ENCODE measurements around the gene KIF13A.
"Not testable (repeated sequence)": the region's sequence is repeated elsewhere in the genome, so short reads cannot be mapped to it uniquely, and the experiment has no call there.

The KIF13A gene

GRCh38 chr6:17842934-17843821 is 144.3 kb downstream of the KIF13A start:
- DNase-seq = no peak

GRCh38 chr6:17842014-17842776 is 145.2 kb downstream of the KIF13A start:
- no peak for DNase-seq

- no peak for DNase-seq
These were observed 147.8 kb downstream of the KIF13A start for GRCh38 chr6:17839513-17840223.

GRCh38 chr6:17836293-17836692 is 151.1 kb downstream of the KIF13A start:
- no peak for DNase-seq

GRCh38 chr6:17835784-17836183 is 151.7 kb downstream of the KIF13A start:
- no peak for DNase-seq

- no peak for DNase-seq
These were observed 156.3 kb downstream of the KIF13A start for GRCh38 chr6:17831135-17831534.

- DNase-seq = no peak
These were observed 157.5 kb downstream of the KIF13A start for GRCh38 chr6:17829905-17830304.

- DNase-seq = no peak
These were observed 159.3 kb downstream of the KIF13A start for GRCh38 chr6:17828149-17828548.

GRCh38 chr6:17826301-17826700 is 161.1 kb downstream of the KIF13A start:
- no peak for DNase-seq

- no peak for DNase-seq
These were observed 167.4 kb downstream of the KIF13A start for GRCh38 chr6:17820055-17820454.

GRCh38 chr6:17817763-17818162 is 169.7 kb downstream of the KIF13A start:
- DNase-seq = no peak

GRCh38 chr6:17816921-17817611 is 170.4 kb downstream of the KIF13A start:
- no peak for DNase-seq

GRCh38 chr6:17813542-17813941 is 173.9 kb downstream of the KIF13A start:
- DNase-seq = no peak

GRCh38 chr6:17812311-17812710 is 175.1 kb downstream of the KIF13A start:
- no peak for DNase-seq

GRCh38 chr6:17808609-17809008 is 178.8 kb downstream of the KIF13A start:
- no peak for DNase-seq

GRCh38 chr6:17807431-17807830 is 180.0 kb downstream of the KIF13A start:
- not testable (repeated sequence) for DNase-seq

- DNase-seq = no peak
These were observed 184.0 kb downstream of the KIF13A start for GRCh38 chr6:17803409-17803808.

- DNase-seq = no peak
These were observed 188.8 kb downstream of the KIF13A start for GRCh38 chr6:17798477-17799154.

- DNase-seq = no peak
These were observed 196.9 kb downstream of the KIF13A start for GRCh38 chr6:17790489-17790888.

- DNase-seq = no peak
These were observed 202.2 kb downstream of the KIF13A start for GRCh38 chr6:17785094-17785787.

GRCh38 chr6:17780061-17780460 is 207.4 kb downstream of the KIF13A start:
- DNase-seq = no peak

GRCh38 chr6:17771609-17772008 is 215.8 kb downstream of the KIF13A start:
- DNase-seq = no peak
